HL-60 (cell line): Measurements from ENCODE around the gene SKIC8.

ENCODE experiments used
- CTCF ChIP-seq: IDR thresholded peaks from one replicate; pipeline ENCODE4 v1.5.1; 2011; ENCODE audit warnings: low read length, control low read depth, inconsistent platforms; ENCODE audit not compliant: insufficient read depth
- POLR2AphosphoS5 ChIP-seq: IDR thresholded peaks from 2 replicates; pipeline ENCODE4 v1.6.1; 2012; ENCODE audit warnings: low read depth
- REST ChIP-seq: IDR thresholded peaks from 2 replicates; pipeline ENCODE4 v1.6.1; 2012; ENCODE audit warnings: low read depth; ENCODE audit not compliant: insufficient replicate concordance

- TF ChIP-seq CTCF (no peak), REST (no peak), POLR2AphosphoS5 (no peak)
These were observed 36.6 kb upstream of the SKIC8 start for GRCh38 chr15:78335985-78336384.
